GM12864 (cell line): ENCODE data around the gene ELMO3.
A peak's percentile ranks its signal among the peaks of the same experiment; 100 is the strongest.

Experiments
- DNase-seq: peaks from one replicate; pipeline ENCODE4 v3.0.0-alpha.2; 2011; ENCODE audit warnings: low read depth
- H3K4me3 ChIP-seq: 2 replicates; pipeline ENCODE4 v1.5.1; 2011; ENCODE audit warnings: mild to moderate bottlenecking, low read depth, low read length, control low read depth
- TF ChIP-seq, protein P1 (sequence below): IDR thresholded peaks from 2 replicates; pipeline ENCODE4 v1.5.1; 2011; ENCODE audit warnings: low read depth, mild to moderate bottlenecking, moderate library complexity, low read length, control low read depth, inconsistent platforms; ENCODE audit errors: missing control alignments

Gene ELMO3

DNA sequence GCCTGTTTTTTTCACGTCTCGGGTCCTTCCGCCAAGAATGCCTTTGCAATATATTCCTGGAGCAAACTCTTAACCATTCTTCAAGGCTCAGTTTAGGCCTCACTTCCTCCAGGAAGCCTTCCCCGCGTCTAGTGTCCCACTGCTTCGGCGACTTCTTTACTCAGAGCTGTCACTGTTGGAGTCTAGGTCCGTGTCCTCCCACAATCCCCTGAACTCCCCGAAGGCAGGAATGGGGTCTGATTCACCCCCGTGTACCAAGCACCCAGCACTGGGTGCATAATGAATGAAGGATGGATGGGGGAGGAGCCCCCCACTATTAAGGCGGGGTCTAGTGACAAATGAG lies 15.7 kb upstream of the ELMO3 start:
- no peak for DNase-seq
- TF ChIP-seq, protein P1, sequence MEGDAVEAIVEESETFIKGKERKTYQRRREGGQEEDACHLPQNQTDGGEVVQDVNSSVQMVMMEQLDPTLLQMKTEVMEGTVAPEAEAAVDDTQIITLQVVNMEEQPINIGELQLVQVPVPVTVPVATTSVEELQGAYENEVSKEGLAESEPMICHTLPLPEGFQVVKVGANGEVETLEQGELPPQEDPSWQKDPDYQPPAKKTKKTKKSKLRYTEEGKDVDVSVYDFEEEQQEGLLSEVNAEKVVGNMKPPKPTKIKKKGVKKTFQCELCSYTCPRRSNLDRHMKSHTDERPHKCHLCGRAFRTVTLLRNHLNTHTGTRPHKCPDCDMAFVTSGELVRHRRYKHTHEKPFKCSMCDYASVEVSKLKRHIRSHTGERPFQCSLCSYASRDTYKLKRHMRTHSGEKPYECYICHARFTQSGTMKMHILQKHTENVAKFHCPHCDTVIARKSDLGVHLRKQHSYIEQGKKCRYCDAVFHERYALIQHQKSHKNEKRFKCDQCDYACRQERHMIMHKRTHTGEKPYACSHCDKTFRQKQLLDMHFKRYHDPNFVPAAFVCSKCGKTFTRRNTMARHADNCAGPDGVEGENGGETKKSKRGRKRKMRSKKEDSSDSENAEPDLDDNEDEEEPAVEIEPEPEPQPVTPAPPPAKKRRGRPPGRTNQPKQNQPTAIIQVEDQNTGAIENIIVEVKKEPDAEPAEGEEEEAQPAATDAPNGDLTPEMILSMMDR: no peak
- H3K4me3 ChIP-seq: peak overlapping the region; percentile 84

DNA sequence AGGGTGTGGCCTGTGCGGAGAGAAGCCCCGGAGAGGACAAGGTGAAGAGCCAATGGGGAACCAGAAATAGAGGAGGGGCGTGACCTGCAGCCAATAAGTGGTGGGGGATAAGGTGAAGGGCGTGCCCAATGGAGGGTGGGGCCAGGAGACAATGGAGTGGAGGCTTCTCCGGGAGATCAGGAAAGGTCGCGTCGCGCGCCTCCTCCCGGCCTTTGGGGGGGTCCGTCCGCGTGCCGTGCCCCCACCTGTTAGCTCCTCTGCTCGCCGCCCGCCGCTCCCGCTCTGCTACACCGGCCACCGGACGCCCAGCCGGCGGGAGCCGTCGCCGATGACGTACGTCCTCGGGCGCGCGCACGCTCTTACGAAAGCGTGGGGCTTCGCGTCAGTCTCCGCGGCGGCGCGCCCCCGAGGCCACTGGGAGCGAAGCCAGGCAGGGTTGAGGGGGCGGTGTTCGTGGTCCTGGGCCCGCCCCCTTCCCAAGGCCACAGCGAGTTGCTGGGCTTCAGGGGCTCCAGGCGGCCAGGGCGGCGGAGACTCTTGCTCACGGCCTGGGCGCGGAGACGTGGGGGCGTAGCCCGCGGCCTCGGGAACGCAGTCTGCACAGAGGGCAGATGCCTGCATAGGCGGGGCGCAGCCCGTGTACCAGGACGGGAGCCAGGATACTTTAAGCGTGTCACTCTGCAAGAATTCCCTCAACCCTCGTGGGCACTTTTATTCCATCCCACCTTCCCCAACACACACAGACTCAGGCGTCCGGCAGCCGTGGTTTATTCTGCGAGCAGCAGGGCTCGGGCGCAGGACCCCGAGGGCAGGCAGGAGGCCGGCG lies 15.1 kb upstream of the ELMO3 start, which contains the start of gene MATCAP1:
MATCAP1 (minus strand) TSS at position 337 of the 826 bp plus-strand sequence. CDS start 3,353 bp downstream, outside the sequence.
- peak; percentile 96 for DNase-seq
- TF ChIP-seq, protein P1: no peak
- peak within 1 kb of the TSS; percentile 84 for H3K4me3 ChIP-seq

DNA sequence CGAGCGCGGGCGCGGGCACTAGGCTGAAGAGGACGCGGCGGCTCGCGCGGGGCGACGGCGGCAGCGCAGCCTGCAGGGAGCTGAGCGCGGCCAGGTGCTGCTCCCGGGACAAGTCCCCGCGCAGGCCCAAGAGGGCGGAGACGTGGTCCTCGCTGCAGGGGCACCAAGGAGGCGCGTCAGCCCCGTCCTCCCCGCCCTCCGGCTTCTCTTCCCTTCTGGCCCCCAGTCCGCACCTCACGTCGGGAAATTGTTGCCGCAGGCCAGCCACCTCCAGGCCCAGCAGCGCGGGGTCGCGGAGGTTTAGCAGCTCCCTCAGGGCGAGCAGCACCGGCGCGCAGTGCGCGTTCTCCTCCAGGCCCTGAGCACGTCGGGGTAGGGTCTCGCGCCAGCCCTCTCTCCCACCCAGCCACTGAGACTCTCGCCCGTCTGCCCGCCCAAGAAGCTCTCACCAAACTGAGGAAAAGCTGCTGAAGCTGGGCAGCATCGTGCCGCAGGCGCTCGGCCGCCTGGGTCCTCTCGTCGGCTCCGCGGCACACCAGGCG lies 14.4 kb upstream of the ELMO3 start:
- TF ChIP-seq, protein P1: no peak
- no peak for DNase-seq
- H3K4me3 ChIP-seq: peak overlapping the region; percentile 84

DNA sequence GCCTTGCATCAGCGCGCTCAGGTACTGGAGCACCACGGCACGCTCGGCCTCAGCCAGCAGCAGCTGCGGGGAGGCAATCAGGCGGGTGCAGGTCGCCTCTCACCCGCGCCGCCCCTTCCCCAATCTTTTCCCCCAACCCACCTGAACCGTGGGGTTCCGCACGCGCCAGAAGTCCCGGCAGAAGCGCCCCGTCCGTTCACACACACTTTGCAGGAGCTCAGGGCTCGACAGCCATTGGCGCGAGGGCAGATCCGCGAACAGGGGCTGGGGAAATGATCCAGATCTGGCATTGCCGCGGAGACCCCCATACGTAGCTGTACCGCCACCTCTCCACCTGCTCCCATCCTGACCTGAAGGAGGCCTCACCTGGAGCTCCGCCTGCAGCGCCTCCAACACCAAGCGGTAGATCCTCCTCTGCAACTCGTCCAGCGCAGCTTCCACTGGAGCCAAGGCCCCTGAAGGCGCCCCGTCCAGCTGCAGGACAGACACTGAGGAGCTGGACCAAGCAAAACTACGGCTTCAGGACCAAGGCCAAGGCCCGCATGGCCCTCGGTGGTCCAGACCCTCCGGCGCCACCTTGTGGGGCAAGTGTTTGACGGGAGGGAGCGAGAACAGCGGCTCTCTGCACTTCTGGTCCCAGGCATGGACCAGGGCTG lies 13.8 kb upstream of the ELMO3 start:
- no peak for DNase-seq
- TF ChIP-seq, protein P1: peak; percentile 89
- H3K4me3 ChIP-seq: no peak overlapping the region

DNA sequence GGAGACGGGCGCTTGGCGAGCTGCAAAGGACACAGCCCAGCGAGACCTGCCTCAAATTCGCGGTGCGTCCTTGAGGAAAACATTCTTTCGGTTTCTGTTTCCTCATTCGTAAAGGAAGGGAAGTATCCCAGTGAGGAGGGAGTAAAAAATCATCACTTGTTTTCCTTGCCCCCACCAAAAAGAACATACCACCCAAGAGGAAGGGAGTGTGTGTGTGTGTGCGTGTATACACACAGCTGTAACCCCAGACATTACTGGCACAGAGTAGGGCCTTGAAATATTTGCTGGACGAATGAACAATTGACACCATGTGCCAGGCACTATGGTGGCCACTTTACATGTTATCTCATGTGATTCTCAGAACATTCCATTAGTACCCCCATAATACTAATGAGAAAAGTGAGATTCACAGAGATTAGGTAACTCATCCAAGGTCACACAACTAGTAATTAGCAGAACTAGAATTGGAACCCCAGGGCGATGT lies 13.2 kb upstream of the ELMO3 start:
- H3K4me3 ChIP-seq: no peak overlapping the region
- TF ChIP-seq, protein P1: no peak
- no peak for DNase-seq

DNA sequence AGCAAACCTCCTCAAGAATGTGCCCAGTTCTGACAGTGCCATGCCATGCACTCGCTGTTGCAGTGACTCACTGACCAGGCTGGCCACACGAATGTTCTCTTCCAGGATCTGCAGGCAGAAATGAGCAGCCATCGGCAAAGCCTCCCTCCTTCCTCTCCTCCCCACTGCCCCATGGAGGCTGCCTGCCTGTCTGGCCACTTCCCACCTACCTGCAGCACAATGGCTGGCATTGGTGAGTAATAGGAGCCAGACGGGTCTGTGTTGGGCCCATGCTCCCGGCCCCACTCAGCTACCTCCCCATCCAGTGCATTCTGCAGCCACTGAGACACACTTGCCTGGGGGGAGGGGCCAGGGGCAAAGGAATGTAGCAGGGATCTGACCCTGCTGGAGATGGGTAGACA lies 12.4 kb upstream of the ELMO3 start:
- H3K4me3 ChIP-seq: no peak overlapping the region
- no peak for DNase-seq
- TF ChIP-seq, protein P1: no peak
